HCT116 (cell line): ENCODE measurements around the gene CARS1. TPM values are rescaled to one million over a fixed set of nuclear protein-coding genes. Genes with fewer than 3 reads are reported as not detected.

Experiments
- ATAC-seq: fragments of 200-7000 bp; cut with Tn5 transposase; 2 replicates; pipeline ENCODE4 v1.9.1; 2020; ENCODE audit warnings: mild to moderate bottlenecking, moderate library complexity
- BruUV-seq: library from RNA; stranded (reverse); fragments of 400-500 nt; replicated peaks from 2 replicates; lab custom pipeline; 2021; lab: Mats Ljungman, UMichigan
- CTCF ChIA-PET: fragments of 300-600 bp; sonication (Branson Sonifier 250); formaldehyde crosslinking; loops from one replicate; lab custom pipeline; 2021; ENCODE audit warnings: antibody characterized with exemption; lab: Charles Lee
- POLR2A ChIA-PET: fragments of 300-600, 350-600 bp; sonication (Branson Sonifier 250); formaldehyde crosslinking; loops from one replicate; lab custom pipeline; 2021; ENCODE audit warnings: antibody characterized with exemption; lab: Charles Lee
- RAD21 ChIA-PET, 2 experiments: fragments of 300-600 bp; sonication (Branson Sonifier 250); formaldehyde crosslinking; loops; one replicate each; lab custom pipeline; 2023; ENCODE audit warnings: low total read pairs in 2 of 2; ENCODE audit not compliant: uncharacterized antibody in 2 of 2, unreplicated experiment in 2 of 2, low non-redundant PET in 1 of 2; lab: Charles Lee
- DNase-seq: peaks from one replicate; pipeline ENCODE4 v3.0.0-alpha.2; 2010; ENCODE audit warnings: low read depth, low spot score
- H2AFZ ChIP-seq: fragments of 200-600 bp; shearing (Covaris generic), sonication (generic); 2 replicates; pipeline ENCODE4 v1.6.1; 2017; ENCODE audit warnings: low read depth, mixed run types, mixed read lengths, antibody characterized with exemption, low read length; ENCODE audit not compliant: poor library complexity, severe bottlenecking
- H3K27ac ChIP-seq: 2 replicates; pipeline ENCODE4 v1.5.1; 2012; ENCODE audit warnings: low read depth, low read length
- H3K27me3 ChIP-seq: fragments of 200-600 bp; sonication (generic); 2 replicates; pipeline ENCODE4 v1.6.1; 2016; ENCODE audit warnings: mixed run types, low read length, mixed read lengths; ENCODE audit not compliant: insufficient read depth
- H3K36me3 ChIP-seq, 2 experiments: fragments of 200-500 bp in 1 of 2; fragments of 200-600 bp in 1 of 2; sonication (Bioruptor generic) in 1 of 2; sonication (generic) in 1 of 2; 2 replicates each; pipeline versions ENCODE4 v1.5.1 to v1.6.1; 2014 to 2016; ENCODE audit warnings: low read length in 2 of 2, inconsistent platforms in 1 of 2, mixed read lengths in 1 of 2, mixed run types in 1 of 2; ENCODE audit not compliant: insufficient read depth in 2 of 2, control insufficient read depth in 1 of 2
- H3K4me1 ChIP-seq, 2 experiments: fragments of 200-600 bp in 1 of 2; sonication (generic) in 1 of 2; 2 replicates each; pipeline versions ENCODE4 v1.5.1 to v1.6.1; 2012 to 2017; ENCODE audit warnings: low read length in 2 of 2, inconsistent platforms in 1 of 2, mild to moderate bottlenecking in 1 of 2, mixed read lengths in 1 of 2, mixed run types in 1 of 2, moderate library complexity in 1 of 2; ENCODE audit not compliant: insufficient read depth in 2 of 2, control insufficient read depth in 1 of 2
- H3K4me2 ChIP-seq: fragments of 200-600 bp; sonication (generic); 2 replicates; pipeline ENCODE4 v1.6.1; 2017; ENCODE audit warnings: mixed run types, low read length, mixed read lengths
- H3K4me3 ChIP-seq, 2 experiments: fragments of 200-600 bp in 1 of 2; sonication (generic) in 1 of 2; replicated peaks in 1 of 2; 2 replicates each; pipeline ENCODE4 v1.5.1; 2011 to 2016; ENCODE audit warnings: low read length in 2 of 2, control low read depth in 1 of 2, low read depth in 1 of 2, mild to moderate bottlenecking in 1 of 2, mixed read lengths in 1 of 2, mixed run types in 1 of 2
- H3K79me2 ChIP-seq: fragments of 200-600 bp; sonication (generic); 2 replicates; pipeline ENCODE4 v1.6.1; 2017; ENCODE audit warnings: mild to moderate bottlenecking, mixed run types, low read length, moderate library complexity, mixed read lengths; ENCODE audit not compliant: insufficient read depth
- H3K9ac ChIP-seq: fragments of 200-600 bp; sonication (generic); 2 replicates; pipeline ENCODE4 v1.6.1; 2016; ENCODE audit warnings: low read length, mixed read lengths
- H3K9me2 ChIP-seq: fragments of 200-600 bp; sonication (generic), shearing (Covaris generic); 2 replicates; pipeline ENCODE4 v1.6.1; 2017; ENCODE audit warnings: mixed run types, mild to moderate bottlenecking, moderate library complexity; ENCODE audit not compliant: insufficient read depth
- H3K9me3 ChIP-seq, 2 experiments: fragments of 200-500 bp in 1 of 2; fragments of 200-600 bp in 1 of 2; sonication (Bioruptor generic) in 1 of 2; sonication (generic) in 1 of 2; 2 replicates each; pipeline ENCODE4 v1.6.1; 2014 to 2017; ENCODE audit warnings: low read length in 2 of 2, mixed read lengths in 2 of 2, inconsistent platforms in 1 of 2, low read depth in 1 of 2, mild to moderate bottlenecking in 1 of 2, mixed run types in 1 of 2, moderate library complexity in 1 of 2; ENCODE audit not compliant: control insufficient read depth in 1 of 2, insufficient read depth in 1 of 2
- H4K20me1 ChIP-seq: fragments of 200-600 bp; sonication (generic), shearing (Covaris generic); 2 replicates; pipeline ENCODE4 v1.6.1; 2017; ENCODE audit warnings: mixed run types, mild to moderate bottlenecking, moderate library complexity; ENCODE audit not compliant: insufficient read depth
- ATF3 ChIP-seq: IDR thresholded peaks from 2 replicates; pipeline ENCODE4 v1.6.1; 2012
- CBX3 ChIP-seq: IDR thresholded peaks from 2 replicates; pipeline ENCODE4 v1.6.1; 2012; ENCODE audit warnings: low read depth
- ELF1 ChIP-seq: IDR thresholded peaks from 2 replicates; pipeline ENCODE4 v1.6.1; 2012; ENCODE audit warnings: low read depth, borderline replicate concordance
- JUND ChIP-seq: IDR thresholded peaks from 2 replicates; pipeline ENCODE4 v1.6.1; 2012
- SP1 ChIP-seq: IDR thresholded peaks from 2 replicates; pipeline ENCODE4 v1.6.1; 2012; ENCODE audit warnings: low read depth
- TCF7L2 ChIP-seq: IDR thresholded peaks from 2 replicates; pipeline ENCODE4 v1.7.0; 2011; ENCODE audit warnings: borderline replicate concordance, inconsistent platforms; ENCODE audit not compliant: insufficient read depth, insufficient read length; ENCODE audit errors: extremely low read depth
- ZBTB33 ChIP-seq: IDR thresholded peaks from 2 replicates; pipeline ENCODE4 v1.6.1; 2011; ENCODE audit warnings: mild to moderate bottlenecking, low read length, moderate library complexity; ENCODE audit not compliant: insufficient replicate concordance; ENCODE audit errors: extremely low read depth
- ZNF274 ChIP-seq: fragments of 200-500 bp; sonication (Bioruptor generic); IDR thresholded peaks from 2 replicates; pipeline ENCODE4 v1.6.1; 2014; ENCODE audit warnings: mild to moderate bottlenecking, low read depth, low read length, inconsistent platforms
- intact Hi-C: fragments of 100-400 bp; cut with micrococcal nuclease; formaldehyde crosslinking; loops from 2 replicates; pipeline ENCODE4 v1.10.0; 2022
- total RNA-seq: library from RNA; stranded (reverse); gene quantifications from one replicate; pipeline ENCODE4 v1.2.1, GENCODE V29; 2021; ENCODE audit not compliant: unreplicated experiment
- TF ChIP-seq, protein P1 (sequence below): IDR thresholded peaks from 2 replicates; pipeline ENCODE4 v1.6.1; 2012; ENCODE audit warnings: low read depth

Gene CARS1
- total RNA-seq, 1 experiment from 2014 or later = 124 TPM

DNA sequence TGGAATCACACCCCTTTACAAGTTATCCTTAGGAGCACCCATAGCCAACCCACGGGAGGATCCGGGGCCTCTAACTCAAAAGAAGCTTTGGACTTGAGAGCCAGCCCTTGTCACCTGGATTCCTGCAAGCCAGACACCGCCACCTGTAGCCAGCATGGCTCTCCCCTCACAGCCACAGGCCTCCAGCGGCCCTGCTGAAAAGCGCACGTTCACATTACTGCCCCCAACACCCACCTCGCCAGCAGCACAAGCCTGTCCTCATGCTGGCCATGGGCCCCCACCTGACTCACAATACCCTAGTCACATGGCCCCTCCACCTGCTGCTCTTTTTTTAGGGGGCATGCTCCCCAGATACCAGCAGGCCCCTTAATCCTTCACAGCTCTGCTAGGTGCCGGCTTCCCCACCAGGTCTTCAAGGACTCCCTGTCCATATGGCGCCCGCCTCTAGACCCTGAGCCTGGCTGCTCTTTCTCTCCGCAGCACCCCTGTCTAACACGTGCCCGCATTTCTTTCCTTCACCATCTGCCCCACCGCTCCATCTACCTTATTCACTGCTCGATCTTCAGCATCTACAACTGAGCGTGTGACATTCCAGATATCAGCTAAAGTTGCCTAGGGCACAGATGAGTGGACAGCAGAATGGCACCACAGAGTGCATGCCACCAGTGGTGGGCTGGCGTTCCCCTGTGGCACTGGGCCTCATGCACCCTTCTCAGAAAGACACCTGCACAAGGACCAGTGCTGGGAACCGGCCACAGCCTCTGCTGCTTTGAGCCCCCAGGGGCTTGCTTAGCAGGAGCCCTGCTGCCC is 6.6 kb downstream of the CARS1 start:
- Histone ChIP-seq H3K36me3 (peaks cover 4 to 20% of the 10 kb centered on the region in 2 experiments; a peak in 3 of 4 replicates), H4K20me1 (no peaks in the 10 kb centered on the region), H3K4me2 (peak overlapping the region; percentile 74), H3K27ac (peak overlapping the region; percentile 30), H2AFZ (no peak overlapping the region), H3K9ac (peak overlapping the region; percentile 46), H3K9me3 (no peaks in the 10 kb centered on the region), H3K27me3 (no peaks in the 10 kb centered on the region), H3K4me3 (peak overlapping the region in 1 of 2 experiments; percentile 19; a peak in 1 of 4 replicates), H3K4me1 (peaks cover 18 to 31% of the 10 kb centered on the region in 2 experiments), H3K9me2 (no peaks in the 10 kb centered on the region), H3K79me2 (peaks cover 96% of the 10 kb centered on the region)
- ChIA-PET CTCF (interaction anchor here (1.0 to 1.4 kb wide), 2 partner anchors 13 to 41 kb away, joined by 3 to 6 read pairs; no protein-coding TSS in a partner anchor), POLR2A (no interaction called here), RAD21 (no interaction called here)
- ATAC-seq (no peak; the same call in 1 of the 2 replicates), DNase-seq (no peak)
- TF ChIP-seq JUND (no peak), TCF7L2 (no peak), SP1 (no peak), ZBTB33 (no peak), ELF1 (no peak), ZNF274 (no peak), CBX3 (no peak), ATF3 (no peak)
- TF ChIP-seq, protein P1, sequence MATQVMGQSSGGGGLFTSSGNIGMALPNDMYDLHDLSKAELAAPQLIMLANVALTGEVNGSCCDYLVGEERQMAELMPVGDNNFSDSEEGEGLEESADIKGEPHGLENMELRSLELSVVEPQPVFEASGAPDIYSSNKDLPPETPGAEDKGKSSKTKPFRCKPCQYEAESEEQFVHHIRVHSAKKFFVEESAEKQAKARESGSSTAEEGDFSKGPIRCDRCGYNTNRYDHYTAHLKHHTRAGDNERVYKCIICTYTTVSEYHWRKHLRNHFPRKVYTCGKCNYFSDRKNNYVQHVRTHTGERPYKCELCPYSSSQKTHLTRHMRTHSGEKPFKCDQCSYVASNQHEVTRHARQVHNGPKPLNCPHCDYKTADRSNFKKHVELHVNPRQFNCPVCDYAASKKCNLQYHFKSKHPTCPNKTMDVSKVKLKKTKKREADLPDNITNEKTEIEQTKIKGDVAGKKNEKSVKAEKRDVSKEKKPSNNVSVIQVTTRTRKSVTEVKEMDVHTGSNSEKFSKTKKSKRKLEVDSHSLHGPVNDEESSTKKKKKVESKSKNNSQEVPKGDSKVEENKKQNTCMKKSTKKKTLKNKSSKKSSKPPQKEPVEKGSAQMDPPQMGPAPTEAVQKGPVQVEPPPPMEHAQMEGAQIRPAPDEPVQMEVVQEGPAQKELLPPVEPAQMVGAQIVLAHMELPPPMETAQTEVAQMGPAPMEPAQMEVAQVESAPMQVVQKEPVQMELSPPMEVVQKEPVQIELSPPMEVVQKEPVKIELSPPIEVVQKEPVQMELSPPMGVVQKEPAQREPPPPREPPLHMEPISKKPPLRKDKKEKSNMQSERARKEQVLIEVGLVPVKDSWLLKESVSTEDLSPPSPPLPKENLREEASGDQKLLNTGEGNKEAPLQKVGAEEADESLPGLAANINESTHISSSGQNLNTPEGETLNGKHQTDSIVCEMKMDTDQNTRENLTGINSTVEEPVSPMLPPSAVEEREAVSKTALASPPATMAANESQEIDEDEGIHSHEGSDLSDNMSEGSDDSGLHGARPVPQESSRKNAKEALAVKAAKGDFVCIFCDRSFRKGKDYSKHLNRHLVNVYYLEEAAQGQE = no peak
- intact Hi-C loops = no loop called here
- no TSS peak for BruUV-seq
